Measurements from ENCODE around the gene HS3ST5.

DNA sequence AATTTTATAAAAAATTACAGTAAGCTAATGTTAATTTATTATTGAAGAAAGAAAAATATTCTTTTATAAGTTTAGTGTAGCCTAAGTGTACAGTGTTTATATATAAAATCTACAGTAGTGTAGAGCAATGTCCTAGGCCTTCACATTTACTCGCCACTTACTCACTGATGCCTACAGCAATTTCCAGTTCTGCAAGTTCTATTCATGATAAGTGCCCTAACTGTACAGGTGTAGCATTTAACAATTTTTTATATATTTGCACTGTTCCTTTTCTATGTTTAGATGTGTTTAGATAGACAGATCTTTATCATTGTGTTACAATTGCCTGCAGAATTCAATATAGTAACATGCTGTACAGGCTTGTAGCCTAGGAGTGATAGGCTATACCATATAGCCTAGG is 291.8 kb downstream of the HS3ST5 start:
- TF ChIP-seq EZH2phosphoT487 (IDR thresholded peaks at IDR 0.05; ENCODE audit: low read length): no peak
- TF ChIP-seq, protein P1, sequence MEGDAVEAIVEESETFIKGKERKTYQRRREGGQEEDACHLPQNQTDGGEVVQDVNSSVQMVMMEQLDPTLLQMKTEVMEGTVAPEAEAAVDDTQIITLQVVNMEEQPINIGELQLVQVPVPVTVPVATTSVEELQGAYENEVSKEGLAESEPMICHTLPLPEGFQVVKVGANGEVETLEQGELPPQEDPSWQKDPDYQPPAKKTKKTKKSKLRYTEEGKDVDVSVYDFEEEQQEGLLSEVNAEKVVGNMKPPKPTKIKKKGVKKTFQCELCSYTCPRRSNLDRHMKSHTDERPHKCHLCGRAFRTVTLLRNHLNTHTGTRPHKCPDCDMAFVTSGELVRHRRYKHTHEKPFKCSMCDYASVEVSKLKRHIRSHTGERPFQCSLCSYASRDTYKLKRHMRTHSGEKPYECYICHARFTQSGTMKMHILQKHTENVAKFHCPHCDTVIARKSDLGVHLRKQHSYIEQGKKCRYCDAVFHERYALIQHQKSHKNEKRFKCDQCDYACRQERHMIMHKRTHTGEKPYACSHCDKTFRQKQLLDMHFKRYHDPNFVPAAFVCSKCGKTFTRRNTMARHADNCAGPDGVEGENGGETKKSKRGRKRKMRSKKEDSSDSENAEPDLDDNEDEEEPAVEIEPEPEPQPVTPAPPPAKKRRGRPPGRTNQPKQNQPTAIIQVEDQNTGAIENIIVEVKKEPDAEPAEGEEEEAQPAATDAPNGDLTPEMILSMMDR (IDR thresholded peaks at IDR 0.05; ENCODE audit: low read length): no peak
- no peak for TF ChIP-seq EZH2 (optimal IDR thresholded peaks at IDR 0.05; ENCODE audit: low read depth, low read length)

All from MM.1S (cell line).